SK-N-SH treated with all-trans-retinoic acid at 6 μM for 48 hours (cell line): Measurements from ENCODE around the gene BSX.
A peak's percentile ranks its signal among the peaks of the same experiment; 100 is the strongest.

Experiments
- ATAC-seq: fragments of 200-7000 bp; cut with Tn5 transposase; 3 replicates; pipeline ENCODE4 v1.9.1; 2020; ENCODE audit warnings: mild to moderate bottlenecking, moderate library complexity
- ARNTL ChIP-seq: fragments of 450-650 bp; formaldehyde crosslinking; IDR thresholded peaks from 2 replicates; pipeline ENCODE4 v1.5.0; 2020; ENCODE audit warnings: low read depth, mild to moderate bottlenecking, moderate library complexity, borderline replicate concordance
- BACH2 ChIP-seq: fragments of 250-450 bp; sonication (Bioruptor Pico); IDR thresholded peaks from 2 replicates; pipeline ENCODE4 v1.9.0; 2021; ENCODE audit warnings: mild to moderate bottlenecking, borderline replicate concordance
- ESRRG ChIP-seq: fragments of 250-450 bp; sonication (Bioruptor Pico); IDR thresholded peaks from 2 replicates; pipeline ENCODE4 v1.6.1; 2021; ENCODE audit warnings: mild to moderate bottlenecking
- GLIS3 ChIP-seq: fragments of 250-450 bp; sonication (Bioruptor Pico); IDR thresholded peaks from 2 replicates; pipeline ENCODE4 v1.5.0; 2020; ENCODE audit warnings: mild to moderate bottlenecking, moderate library complexity
- ISL1 ChIP-seq: fragments of 250-450 bp; sonication (Bioruptor Pico); IDR thresholded peaks from 2 replicates; pipeline ENCODE4 v2.1.2; 2022; ENCODE audit warnings: mild to moderate bottlenecking, moderate library complexity
- OSR1 ChIP-seq: fragments of 250-450 bp; sonication (Bioruptor Pico); IDR thresholded peaks from 2 replicates; pipeline ENCODE4 v1.8.0; 2022; ENCODE audit warnings: moderate library complexity, mild to moderate bottlenecking, inconsistent platforms
- PPARA ChIP-seq: fragments of 250-450 bp; sonication (Bioruptor Pico); IDR thresholded peaks from 2 replicates; pipeline ENCODE4 v1.5.0; 2020; ENCODE audit warnings: mild to moderate bottlenecking, borderline replicate concordance
- SNAI2 ChIP-seq: fragments of 250-450 bp; sonication (Bioruptor Pico); IDR thresholded peaks from 2 replicates; pipeline ENCODE4 v1.5.0; 2020; ENCODE audit warnings: mild to moderate bottlenecking, moderate library complexity
- TCF4 ChIP-seq: fragments of 250-450 bp; sonication (Bioruptor Pico); IDR thresholded peaks from 2 replicates; pipeline ENCODE4 v1.8.0; 2021; ENCODE audit warnings: mild to moderate bottlenecking, moderate library complexity, borderline replicate concordance
- TOX ChIP-seq: fragments of 250-450 bp; sonication (Bioruptor Pico); IDR thresholded peaks from 2 replicates; pipeline ENCODE4 v1.8.0; 2021; ENCODE audit warnings: mild to moderate bottlenecking, moderate library complexity, borderline replicate concordance
- ZC3H10 ChIP-seq: fragments of 250-450 bp; sonication (Bioruptor Pico); IDR thresholded peaks from 2 replicates; pipeline ENCODE4 v1.5.1; 2021; ENCODE audit warnings: mild to moderate bottlenecking, moderate library complexity
- ZFP3 ChIP-seq: fragments of 250-450 bp; sonication (Bioruptor Pico); IDR thresholded peaks from 2 replicates; pipeline ENCODE4 v1.5.0; 2020; ENCODE audit warnings: mild to moderate bottlenecking, moderate library complexity
- ZFP30 ChIP-seq: fragments of 450-650 bp; formaldehyde crosslinking; IDR thresholded peaks from 2 replicates; pipeline ENCODE4 v1.5.0; 2022; ENCODE audit warnings: mild to moderate bottlenecking, moderate library complexity
- ZNF565 ChIP-seq: fragments of 450-650 bp; formaldehyde crosslinking; conservative IDR thresholded peaks from 2 replicates; pipeline ENCODE4 v1.5.0; 2020; ENCODE audit warnings: low read depth, mild to moderate bottlenecking, moderate library complexity
- ZNF70 ChIP-seq: fragments of 450-650 bp; formaldehyde crosslinking; IDR thresholded peaks from 2 replicates; pipeline ENCODE4 v1.5.0; 2020; ENCODE audit warnings: mild to moderate bottlenecking, moderate library complexity
- ZNF8 ChIP-seq: fragments of 450-650 bp; formaldehyde crosslinking; IDR thresholded peaks from 2 replicates; pipeline ENCODE4 v1.5.0; 2020; ENCODE audit warnings: mild to moderate bottlenecking, moderate library complexity
- TF ChIP-seq, protein P1 (sequence below): fragments of 250-450 bp; sonication (Bioruptor Pico); IDR thresholded peaks from 2 replicates; pipeline ENCODE4 v1.5.1; 2020; ENCODE audit warnings: low read depth, mild to moderate bottlenecking, moderate library complexity
- TF ChIP-seq, protein P2 (sequence below): fragments of 250-450 bp; sonication (Bioruptor Pico); IDR thresholded peaks from 2 replicates; pipeline ENCODE4 v1.8.0; 2020; ENCODE audit warnings: mild to moderate bottlenecking, moderate library complexity, borderline replicate concordance
- TF ChIP-seq, protein P3 (sequence below): fragments of 250-450 bp; sonication (Bioruptor Pico); IDR thresholded peaks from 2 replicates; pipeline ENCODE4 v1.8.0; 2021; ENCODE audit warnings: low read depth, mild to moderate bottlenecking, moderate library complexity, borderline replicate concordance
- TF ChIP-seq, protein P4 (sequence below): fragments of 250-450 bp; sonication (Bioruptor Pico); IDR thresholded peaks from 2 replicates; pipeline ENCODE4 v1.5.0; 2020; ENCODE audit warnings: mild to moderate bottlenecking, moderate library complexity

Gene BSX

DNA sequence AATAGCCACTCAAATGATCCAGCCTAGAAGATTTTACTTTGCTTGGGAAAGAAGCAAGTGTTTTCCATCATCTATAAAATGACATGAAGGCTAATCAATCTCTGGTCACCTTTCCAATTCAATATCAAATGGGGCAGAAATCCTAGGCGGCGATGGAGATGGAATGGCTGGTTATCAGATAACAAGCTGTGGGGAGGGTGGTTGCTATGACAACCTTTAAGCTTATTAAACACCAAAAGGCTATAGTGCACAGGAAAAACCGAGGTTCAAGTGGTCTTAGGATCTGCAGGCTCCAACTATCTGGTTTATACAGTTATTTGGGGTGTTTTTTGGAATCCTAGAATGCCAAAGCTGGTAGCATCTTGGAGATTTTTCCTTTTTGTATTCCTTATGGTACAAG, 13.9 kb upstream of the BSX start (continued):
- no peak for TF ChIP-seq ISL1 (CRISPR knock-in tag)
- TF ChIP-seq, protein P1, sequence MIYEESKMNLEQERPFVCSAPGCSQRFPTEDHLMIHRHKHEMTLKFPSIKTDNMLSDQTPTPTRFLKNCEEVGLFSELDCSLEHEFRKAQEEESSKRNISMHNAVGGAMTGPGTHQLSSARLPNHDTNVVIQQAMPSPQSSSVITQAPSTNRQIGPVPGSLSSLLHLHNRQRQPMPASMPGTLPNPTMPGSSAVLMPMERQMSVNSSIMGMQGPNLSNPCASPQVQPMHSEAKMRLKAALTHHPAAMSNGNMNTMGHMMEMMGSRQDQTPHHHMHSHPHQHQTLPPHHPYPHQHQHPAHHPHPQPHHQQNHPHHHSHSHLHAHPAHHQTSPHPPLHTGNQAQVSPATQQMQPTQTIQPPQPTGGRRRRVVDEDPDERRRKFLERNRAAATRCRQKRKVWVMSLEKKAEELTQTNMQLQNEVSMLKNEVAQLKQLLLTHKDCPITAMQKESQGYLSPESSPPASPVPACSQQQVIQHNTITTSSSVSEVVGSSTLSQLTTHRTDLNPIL = no peak

DNA sequence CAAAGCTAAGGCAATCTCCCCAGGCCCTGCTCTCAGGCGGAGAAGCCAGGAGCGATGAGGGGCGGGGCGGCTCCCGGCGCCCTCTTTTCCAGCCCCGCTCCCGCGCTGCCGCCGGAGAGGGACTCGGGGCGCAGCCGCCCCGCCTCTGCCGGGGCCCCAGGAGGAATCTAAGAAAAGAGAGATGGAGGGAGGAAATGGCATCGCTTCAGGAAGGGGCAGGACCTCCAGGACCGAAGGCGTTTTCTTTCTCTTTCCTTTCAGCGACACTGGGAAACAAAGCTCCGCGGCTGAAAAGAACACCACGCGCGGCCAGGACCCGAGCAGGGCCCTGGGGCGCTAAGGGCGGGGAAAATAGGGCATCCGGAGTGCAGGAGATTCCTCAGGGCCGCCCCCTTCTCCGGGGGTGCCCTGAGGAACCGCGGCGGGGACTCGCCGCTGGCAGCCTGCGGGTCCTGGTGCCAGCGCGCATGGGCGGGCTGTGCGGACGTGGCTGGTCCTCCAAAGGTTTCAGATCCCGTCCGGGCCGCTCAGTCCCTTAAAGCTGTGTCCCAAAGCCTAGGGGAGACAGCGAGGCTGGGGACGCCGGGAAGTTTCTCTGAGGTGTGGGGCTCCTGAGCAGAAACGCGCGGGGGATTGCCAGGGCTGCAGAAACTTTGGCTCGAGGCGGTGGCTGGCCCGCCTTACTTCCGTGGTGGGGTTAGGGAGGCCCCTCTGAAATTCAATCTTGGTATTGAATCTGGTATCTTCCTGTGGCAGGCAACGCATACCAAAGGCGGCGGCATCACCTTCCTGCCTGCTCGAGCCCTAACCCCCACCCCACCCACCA, 2.8 kb upstream of the BSX start:
- ATAC-seq = peak; percentile 87
- TF ChIP-seq ARNTL (no peak), ZNF8 (CRISPR knock-in tag) (0 out of 2 replicates have a peak, but pooled peaks have one; percentile 36)
- TF ChIP-seq, all 23 proteins: peak for 1

DNA sequence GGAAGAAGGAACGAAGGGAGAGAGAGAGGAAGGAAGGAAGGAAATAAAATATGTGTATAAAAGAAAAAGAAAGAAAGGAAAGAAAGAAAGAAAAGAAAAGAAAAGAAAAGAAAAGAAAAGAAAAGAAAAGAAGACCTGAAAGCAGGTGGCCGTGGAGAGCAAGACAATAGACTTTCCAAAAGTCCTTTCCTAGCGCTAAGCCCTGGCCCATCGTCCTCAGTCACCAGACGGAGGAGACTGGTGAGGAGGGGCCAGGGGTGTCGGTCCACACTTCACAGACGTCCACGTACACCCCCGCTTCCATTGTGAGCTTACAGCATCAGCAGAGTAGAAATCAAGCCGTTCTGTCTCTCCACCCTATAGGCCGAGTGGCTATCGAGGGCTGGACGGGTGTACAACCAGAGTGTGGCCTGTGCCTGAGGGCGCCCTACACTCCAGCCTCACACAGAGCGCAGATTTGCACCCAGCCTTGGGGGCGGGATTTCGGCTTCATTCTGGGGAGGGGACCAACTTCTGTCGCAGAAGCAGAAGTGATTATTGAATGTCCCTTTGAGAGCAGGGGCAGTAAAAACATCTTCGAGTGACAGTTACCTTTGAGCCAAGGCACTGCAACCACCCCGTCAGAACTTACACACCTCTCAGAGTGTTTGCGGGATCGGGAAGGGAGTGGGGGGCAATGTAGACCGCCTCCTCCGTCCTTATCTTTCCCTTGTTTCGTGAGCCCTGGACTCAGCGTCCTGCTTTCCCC, 2.0 kb upstream of the BSX start:
- ATAC-seq = peak; percentile 80
- TF ChIP-seq GLIS3 (CRISPR knock-in tag) (no peak), ZNF70 (CRISPR knock-in tag) (peak; percentile 30; the same call in 1 of the 2 replicates)

DNA sequence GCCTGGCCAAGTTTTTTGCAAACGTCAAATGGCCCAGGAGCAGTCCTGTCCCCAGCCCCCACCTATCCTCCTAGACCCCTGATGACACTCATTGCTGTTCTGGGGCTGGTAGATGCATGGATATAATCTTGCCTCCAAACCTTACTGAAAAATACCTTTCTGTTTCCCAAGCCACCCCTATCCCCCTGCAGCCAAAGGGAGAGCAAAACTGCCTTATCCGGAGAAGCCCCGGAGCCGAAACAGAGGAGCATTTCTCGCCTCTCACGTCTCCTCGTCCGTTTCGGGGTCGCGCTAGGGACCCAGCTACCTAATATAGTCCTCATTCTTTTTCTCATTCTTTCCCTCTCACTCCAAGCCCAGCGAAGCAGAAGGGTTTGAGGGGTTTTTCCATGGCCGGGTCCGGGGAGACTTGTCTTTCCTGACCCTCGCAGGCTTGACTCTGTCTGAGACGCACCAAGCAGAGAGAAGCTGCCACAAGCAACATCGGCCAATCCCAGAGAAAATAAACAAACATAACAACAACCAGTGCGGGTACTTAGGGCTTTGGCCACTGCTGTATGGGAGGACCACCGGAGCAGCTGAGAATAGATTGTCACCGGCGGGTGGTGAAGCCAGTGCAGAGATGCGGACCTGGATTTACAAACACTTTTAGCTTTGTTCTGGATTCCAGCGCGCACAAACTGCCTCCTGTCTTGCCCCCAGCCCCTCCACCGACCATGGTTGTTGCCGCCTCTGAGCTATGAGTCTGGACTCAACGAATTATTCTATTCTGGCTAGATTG, 1.6 kb downstream of the BSX start:
- ATAC-seq = no peak

DNA sequence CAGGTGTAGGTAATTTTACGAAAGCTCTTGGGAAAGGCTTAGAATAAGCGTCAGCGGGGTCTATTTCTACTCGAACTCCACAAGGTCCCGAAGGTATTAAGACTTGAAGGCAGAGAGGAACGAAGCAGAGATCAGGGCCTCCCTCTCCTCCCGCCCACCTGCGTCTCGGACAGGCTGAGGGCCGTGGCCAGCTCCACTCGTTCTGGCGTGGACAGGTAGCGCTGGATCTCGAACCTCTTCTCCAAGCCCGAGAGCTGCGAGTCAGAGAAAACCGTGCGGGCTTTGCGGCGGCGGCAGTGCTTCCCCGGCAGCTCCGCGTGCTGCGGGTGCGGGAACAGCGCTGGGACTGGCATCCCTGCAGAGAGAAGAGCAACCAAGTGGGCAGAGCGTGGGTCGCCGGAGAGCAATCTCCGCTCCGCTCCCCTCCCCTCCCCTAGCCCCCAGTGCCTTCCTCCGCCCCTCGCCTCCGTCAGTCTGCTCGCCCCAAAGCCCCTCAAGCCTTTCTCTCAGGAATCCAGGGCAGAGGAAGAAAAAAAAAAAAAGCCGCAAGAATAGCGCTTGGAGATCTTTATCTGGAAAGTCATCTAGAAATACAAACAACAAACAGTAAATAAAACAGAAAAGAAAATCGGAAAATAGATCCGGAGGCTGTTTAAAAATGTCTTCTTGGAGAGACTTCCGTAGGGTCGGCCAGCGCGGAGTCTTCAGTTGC, 2.4 kb downstream of the BSX start:
- ATAC-seq = no peak
- TF ChIP-seq ZFP3 (CRISPR knock-in tag) (no peak), ESRRG (CRISPR knock-in tag) (no peak), GLIS3 (CRISPR knock-in tag) (no peak), TOX (no peak), SNAI2 (CRISPR knock-in tag) (no peak), PPARA (no peak)
- TF ChIP-seq, protein P2, sequence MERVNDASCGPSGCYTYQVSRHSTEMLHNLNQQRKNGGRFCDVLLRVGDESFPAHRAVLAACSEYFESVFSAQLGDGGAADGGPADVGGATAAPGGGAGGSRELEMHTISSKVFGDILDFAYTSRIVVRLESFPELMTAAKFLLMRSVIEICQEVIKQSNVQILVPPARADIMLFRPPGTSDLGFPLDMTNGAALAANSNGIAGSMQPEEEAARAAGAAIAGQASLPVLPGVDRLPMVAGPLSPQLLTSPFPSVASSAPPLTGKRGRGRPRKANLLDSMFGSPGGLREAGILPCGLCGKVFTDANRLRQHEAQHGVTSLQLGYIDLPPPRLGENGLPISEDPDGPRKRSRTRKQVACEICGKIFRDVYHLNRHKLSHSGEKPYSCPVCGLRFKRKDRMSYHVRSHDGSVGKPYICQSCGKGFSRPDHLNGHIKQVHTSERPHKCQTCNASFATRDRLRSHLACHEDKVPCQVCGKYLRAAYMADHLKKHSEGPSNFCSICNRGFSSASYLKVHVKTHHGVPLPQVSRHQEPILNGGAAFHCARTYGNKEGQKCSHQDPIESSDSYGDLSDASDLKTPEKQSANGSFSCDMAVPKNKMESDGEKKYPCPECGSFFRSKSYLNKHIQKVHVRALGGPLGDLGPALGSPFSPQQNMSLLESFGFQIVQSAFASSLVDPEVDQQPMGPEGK = no peak
- TF ChIP-seq, protein P1 = no peak
- TF ChIP-seq, protein P3, sequence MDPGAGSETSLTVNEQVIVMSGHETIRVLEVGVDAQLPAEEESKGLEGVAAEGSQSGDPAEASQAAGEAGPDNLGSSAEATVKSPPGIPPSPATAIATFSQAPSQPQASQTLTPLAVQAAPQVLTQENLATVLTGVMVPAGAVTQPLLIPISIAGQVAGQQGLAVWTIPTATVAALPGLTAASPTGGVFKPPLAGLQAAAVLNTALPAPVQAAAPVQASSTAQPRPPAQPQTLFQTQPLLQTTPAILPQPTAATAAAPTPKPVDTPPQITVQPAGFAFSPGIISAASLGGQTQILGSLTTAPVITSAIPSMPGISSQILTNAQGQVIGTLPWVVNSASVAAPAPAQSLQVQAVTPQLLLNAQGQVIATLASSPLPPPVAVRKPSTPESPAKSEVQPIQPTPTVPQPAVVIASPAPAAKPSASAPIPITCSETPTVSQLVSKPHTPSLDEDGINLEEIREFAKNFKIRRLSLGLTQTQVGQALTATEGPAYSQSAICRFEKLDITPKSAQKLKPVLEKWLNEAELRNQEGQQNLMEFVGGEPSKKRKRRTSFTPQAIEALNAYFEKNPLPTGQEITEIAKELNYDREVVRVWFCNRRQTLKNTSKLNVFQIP = no peak

More for the DNA sequence above, 1.6 kb downstream of the BSX start:
- TF ChIP-seq ZFP3 (CRISPR knock-in tag) (no peak), GLIS3 (CRISPR knock-in tag) (no peak), ISL1 (CRISPR knock-in tag) (no peak), TCF4 (CRISPR knock-in tag) (no peak), ZNF70 (CRISPR knock-in tag) (no peak), OSR1 (CRISPR knock-in tag) (no peak), ZFP30 (no peak), ARNTL (no peak), PPARA (no peak), ZC3H10 (CRISPR knock-in tag) (no peak), BACH2 (CRISPR knock-in tag) (no peak), ZNF8 (CRISPR knock-in tag) (no peak), ZNF565 (CRISPR knock-in tag) (no peak)
- TF ChIP-seq, protein P4, sequence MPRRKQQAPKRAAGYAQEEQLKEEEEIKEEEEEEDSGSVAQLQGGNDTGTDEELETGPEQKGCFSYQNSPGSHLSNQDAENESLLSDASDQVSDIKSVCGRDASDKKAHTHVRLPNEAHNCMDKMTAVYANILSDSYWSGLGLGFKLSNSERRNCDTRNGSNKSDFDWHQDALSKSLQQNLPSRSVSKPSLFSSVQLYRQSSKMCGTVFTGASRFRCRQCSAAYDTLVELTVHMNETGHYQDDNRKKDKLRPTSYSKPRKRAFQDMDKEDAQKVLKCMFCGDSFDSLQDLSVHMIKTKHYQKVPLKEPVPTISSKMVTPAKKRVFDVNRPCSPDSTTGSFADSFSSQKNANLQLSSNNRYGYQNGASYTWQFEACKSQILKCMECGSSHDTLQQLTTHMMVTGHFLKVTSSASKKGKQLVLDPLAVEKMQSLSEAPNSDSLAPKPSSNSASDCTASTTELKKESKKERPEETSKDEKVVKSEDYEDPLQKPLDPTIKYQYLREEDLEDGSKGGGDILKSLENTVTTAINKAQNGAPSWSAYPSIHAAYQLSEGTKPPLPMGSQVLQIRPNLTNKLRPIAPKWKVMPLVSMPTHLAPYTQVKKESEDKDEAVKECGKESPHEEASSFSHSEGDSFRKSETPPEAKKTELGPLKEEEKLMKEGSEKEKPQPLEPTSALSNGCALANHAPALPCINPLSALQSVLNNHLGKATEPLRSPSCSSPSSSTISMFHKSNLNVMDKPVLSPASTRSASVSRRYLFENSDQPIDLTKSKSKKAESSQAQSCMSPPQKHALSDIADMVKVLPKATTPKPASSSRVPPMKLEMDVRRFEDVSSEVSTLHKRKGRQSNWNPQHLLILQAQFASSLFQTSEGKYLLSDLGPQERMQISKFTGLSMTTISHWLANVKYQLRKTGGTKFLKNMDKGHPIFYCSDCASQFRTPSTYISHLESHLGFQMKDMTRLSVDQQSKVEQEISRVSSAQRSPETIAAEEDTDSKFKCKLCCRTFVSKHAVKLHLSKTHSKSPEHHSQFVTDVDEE (CRISPR knock-in tag) = no peak
